SK-N-SH (cell line): Measurements from ENCODE around the gene CBFA2T3.

Source experiments
- FOSL2 ChIP-seq: IDR thresholded peaks from 2 replicates; pipeline ENCODE4 v1.4.0; 2012; ENCODE audit warnings: low read depth, mild to moderate bottlenecking, moderate library complexity, borderline replicate concordance
- GABPA ChIP-seq: IDR thresholded peaks from 2 replicates; pipeline ENCODE4 v1.4.0; 2012; ENCODE audit warnings: low read depth, mild to moderate bottlenecking
- NRF1 ChIP-seq: IDR thresholded peaks from 2 replicates; pipeline ENCODE4 v1.6.1; 2012; ENCODE audit warnings: low read depth, mild to moderate bottlenecking, low read length
- POLR2AphosphoS5 ChIP-seq: IDR thresholded peaks from 2 replicates; pipeline ENCODE4 v1.6.1; 2012; ENCODE audit warnings: low read depth, low read length
- RAD21 ChIP-seq: IDR thresholded peaks from 2 replicates; pipeline ENCODE4 v1.6.1; 2012; ENCODE audit warnings: mild to moderate bottlenecking, low read length
- TF ChIP-seq, protein P1 (sequence below): IDR thresholded peaks from 2 replicates; pipeline ENCODE4 v1.6.1; 2012; ENCODE audit warnings: mild to moderate bottlenecking, low read depth, low read length, moderate library complexity
- TF ChIP-seq, protein P2 (sequence below): fragments of 200-600 bp; sonication (generic); IDR thresholded peaks from 2 replicates; pipeline ENCODE4 v1.6.1; 2017; ENCODE audit warnings: antibody characterized with exemption, mild to moderate bottlenecking, moderate library complexity

DNA sequence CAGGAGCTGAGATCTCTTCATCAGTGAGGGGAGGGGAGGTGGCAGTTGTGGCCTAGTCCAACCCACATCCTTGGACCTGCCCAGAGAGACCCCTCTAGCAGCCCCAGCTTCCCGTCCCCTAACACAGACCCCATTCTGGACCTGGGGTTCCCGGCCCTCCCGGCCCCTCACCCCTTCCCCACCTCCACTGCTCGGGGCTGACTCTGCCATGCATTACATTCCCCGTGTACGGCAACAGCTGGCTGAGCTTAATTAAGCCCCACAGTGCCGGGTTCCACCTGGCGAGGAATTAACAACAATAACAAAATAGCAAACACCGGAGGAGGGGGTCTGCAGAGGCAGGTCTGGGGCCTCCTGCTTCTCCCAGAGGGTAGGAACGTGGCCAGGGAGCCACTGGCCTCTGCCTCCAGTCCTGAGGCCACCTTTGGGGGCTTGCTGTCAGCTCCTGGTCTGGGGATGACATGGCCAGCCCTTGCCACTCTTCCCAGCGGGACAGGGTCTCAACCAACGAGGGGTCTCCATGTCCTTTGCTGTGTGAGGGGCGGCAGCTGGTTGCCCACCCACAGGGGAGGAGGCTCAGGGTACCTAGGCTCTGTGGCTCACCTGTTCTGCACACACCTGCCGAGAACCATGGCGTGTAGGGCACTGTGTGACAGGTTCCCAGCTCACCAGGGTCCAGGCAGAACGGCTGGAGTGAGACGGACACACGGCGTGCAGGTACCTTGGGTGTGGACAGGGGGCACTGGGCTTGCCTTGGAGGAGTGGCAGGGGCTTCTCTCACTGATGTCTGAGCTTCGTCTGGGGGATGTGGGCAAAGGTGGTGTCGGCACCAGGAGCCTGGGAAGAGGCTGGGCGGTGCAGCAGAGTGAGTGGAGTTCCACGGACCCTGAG lies 46.9 kb upstream of the CBFA2T3 start:
- TF ChIP-seq POLR2AphosphoS5 (no peak), GABPA (no peak), NRF1 (no peak), FOSL2 (no peak), RAD21 (no peak)
- TF ChIP-seq, protein P1, sequence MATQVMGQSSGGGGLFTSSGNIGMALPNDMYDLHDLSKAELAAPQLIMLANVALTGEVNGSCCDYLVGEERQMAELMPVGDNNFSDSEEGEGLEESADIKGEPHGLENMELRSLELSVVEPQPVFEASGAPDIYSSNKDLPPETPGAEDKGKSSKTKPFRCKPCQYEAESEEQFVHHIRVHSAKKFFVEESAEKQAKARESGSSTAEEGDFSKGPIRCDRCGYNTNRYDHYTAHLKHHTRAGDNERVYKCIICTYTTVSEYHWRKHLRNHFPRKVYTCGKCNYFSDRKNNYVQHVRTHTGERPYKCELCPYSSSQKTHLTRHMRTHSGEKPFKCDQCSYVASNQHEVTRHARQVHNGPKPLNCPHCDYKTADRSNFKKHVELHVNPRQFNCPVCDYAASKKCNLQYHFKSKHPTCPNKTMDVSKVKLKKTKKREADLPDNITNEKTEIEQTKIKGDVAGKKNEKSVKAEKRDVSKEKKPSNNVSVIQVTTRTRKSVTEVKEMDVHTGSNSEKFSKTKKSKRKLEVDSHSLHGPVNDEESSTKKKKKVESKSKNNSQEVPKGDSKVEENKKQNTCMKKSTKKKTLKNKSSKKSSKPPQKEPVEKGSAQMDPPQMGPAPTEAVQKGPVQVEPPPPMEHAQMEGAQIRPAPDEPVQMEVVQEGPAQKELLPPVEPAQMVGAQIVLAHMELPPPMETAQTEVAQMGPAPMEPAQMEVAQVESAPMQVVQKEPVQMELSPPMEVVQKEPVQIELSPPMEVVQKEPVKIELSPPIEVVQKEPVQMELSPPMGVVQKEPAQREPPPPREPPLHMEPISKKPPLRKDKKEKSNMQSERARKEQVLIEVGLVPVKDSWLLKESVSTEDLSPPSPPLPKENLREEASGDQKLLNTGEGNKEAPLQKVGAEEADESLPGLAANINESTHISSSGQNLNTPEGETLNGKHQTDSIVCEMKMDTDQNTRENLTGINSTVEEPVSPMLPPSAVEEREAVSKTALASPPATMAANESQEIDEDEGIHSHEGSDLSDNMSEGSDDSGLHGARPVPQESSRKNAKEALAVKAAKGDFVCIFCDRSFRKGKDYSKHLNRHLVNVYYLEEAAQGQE, result no peak
- TF ChIP-seq, protein P2, sequence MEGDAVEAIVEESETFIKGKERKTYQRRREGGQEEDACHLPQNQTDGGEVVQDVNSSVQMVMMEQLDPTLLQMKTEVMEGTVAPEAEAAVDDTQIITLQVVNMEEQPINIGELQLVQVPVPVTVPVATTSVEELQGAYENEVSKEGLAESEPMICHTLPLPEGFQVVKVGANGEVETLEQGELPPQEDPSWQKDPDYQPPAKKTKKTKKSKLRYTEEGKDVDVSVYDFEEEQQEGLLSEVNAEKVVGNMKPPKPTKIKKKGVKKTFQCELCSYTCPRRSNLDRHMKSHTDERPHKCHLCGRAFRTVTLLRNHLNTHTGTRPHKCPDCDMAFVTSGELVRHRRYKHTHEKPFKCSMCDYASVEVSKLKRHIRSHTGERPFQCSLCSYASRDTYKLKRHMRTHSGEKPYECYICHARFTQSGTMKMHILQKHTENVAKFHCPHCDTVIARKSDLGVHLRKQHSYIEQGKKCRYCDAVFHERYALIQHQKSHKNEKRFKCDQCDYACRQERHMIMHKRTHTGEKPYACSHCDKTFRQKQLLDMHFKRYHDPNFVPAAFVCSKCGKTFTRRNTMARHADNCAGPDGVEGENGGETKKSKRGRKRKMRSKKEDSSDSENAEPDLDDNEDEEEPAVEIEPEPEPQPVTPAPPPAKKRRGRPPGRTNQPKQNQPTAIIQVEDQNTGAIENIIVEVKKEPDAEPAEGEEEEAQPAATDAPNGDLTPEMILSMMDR, result no peak
